ENCODE results near the gene DEGS1. TPM values are rescaled to one million over a fixed set of nuclear protein-coding genes. Genes with fewer than 3 reads are reported as not detected.

Gene DEGS1
- total and polyA plus RNA-seq, 10 of the 15 experiments (the other 5 are each of a cell fraction or from before 2014, with no cell fraction given): 16.5 to 133 (median 46.0) TPM

- peaks cover under 1% of the 10 kb centered on the region; the same call in 1 of the 3 replicates for H3K9me3 ChIP-seq (replicated peaks; ENCODE audit: control insufficient read depth, insufficient read depth, low read length)
- in situ Hi-C loops (cut with MboI) (no loop called here), intact Hi-C loops (cut with micrococcal nuclease; ENCODE audit: unreplicated experiment) (no loop called here)
- no peak overlapping the region for H3K4me2 ChIP-seq (ENCODE audit: control insufficient read depth, insufficient read depth)
- DNase-seq (ENCODE audit: low read depth, low spot score) (no peak), ATAC-seq (peak; percentile 22), FAIRE-seq (no peak)
- H3K4me3 ChIP-seq: no peak overlapping the region
- H3K36me3 ChIP-seq (ENCODE audit: control insufficient read depth in 2 of 2, insufficient read depth in 2 of 2, low read length in 1 of 2): no peaks in the 10 kb centered on the region
- TF ChIP-seq CBX3 (IDR thresholded peaks at IDR 0.05; ENCODE audit: borderline replicate concordance, low read depth) (no peak), HCFC1 (IDR thresholded peaks at IDR 0.05; ENCODE audit: low read length) (no peak), EP300 (IDR thresholded peaks at IDR 0.05; ENCODE audit: borderline replicate concordance in 1 of 2, control insufficient read depth in 1 of 2, low read depth in 2 of 2, low read length in 2 of 2) (no peak), POLR2A (IDR thresholded peaks at IDR 0.05; ENCODE audit: low read depth, low read length) (no peak), NR2C1 (IDR thresholded peaks at IDR 0.05) (no peak), CHD2 (IDR thresholded peaks at IDR 0.05; ENCODE audit: borderline replicate concordance, low read depth, low read length) (no peak), NFXL1 (IDR thresholded peaks at IDR 0.05; ENCODE audit: borderline replicate concordance) (no peak), KDM1A (IDR thresholded peaks at IDR 0.05; ENCODE audit: borderline replicate concordance) (no peak)
- TF ChIP-seq, protein P1, sequence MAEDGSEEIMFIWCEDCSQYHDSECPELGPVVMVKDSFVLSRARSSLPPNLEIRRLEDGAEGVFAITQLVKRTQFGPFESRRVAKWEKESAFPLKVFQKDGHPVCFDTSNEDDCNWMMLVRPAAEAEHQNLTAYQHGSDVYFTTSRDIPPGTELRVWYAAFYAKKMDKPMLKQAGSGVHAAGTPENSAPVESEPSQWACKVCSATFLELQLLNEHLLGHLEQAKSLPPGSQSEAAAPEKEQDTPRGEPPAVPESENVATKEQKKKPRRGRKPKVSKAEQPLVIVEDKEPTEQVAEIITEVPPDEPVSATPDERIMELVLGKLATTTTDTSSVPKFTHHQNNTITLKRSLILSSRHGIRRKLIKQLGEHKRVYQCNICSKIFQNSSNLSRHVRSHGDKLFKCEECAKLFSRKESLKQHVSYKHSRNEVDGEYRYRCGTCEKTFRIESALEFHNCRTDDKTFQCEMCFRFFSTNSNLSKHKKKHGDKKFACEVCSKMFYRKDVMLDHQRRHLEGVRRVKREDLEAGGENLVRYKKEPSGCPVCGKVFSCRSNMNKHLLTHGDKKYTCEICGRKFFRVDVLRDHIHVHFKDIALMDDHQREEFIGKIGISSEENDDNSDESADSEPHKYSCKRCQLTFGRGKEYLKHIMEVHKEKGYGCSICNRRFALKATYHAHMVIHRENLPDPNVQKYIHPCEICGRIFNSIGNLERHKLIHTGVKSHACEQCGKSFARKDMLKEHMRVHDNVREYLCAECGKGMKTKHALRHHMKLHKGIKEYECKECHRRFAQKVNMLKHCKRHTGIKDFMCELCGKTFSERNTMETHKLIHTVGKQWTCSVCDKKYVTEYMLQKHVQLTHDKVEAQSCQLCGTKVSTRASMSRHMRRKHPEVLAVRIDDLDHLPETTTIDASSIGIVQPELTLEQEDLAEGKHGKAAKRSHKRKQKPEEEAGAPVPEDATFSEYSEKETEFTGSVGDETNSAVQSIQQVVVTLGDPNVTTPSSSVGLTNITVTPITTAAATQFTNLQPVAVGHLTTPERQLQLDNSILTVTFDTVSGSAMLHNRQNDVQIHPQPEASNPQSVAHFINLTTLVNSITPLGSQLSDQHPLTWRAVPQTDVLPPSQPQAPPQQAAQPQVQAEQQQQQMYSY (CRISPR knock-in tag; IDR thresholded peaks at IDR 0.05): no peak
- no peaks in the 10 kb centered on the region; the same call in 1 of the 2 replicates for H3K4me1 ChIP-seq (ENCODE audit: control insufficient read depth, insufficient read depth, low read length)
- ChIA-PET POLR2A (no interaction called here), CTCF (no interaction called here), RAD21 (ENCODE audit: unreplicated experiment) (no interaction called here), SMC1A (ENCODE audit: uncharacterized antibody, unreplicated experiment) (no interaction called here)
- no TSS peak for BruUV-seq (replicated peaks)
- H3K27ac ChIP-seq (ENCODE audit: control insufficient read depth, insufficient read depth): no peak overlapping the region
- no peaks in the 10 kb centered on the region for H3K79me2 ChIP-seq (ENCODE audit: control insufficient read depth, insufficient read depth, low read length)
- 79% methylated on average over 21 of the region's 21 CpGs for WGBS (ENCODE audit: insufficient coverage, insufficient replicate concordance, low lambda C conversion rate, missing lambda C conversion rate)
- H2AFZ ChIP-seq (ENCODE audit: control insufficient read depth, low read depth, low read length): no peak overlapping the region
- no peaks in the 10 kb centered on the region for H3K27me3 ChIP-seq (replicated peaks in 1 of 2; ENCODE audit: control insufficient read depth in 2 of 2, insufficient read depth in 2 of 2, low read length in 1 of 2)
- no peaks in the 10 kb centered on the region for H4K20me1 ChIP-seq (ENCODE audit: control insufficient read depth, insufficient read depth)
- no peak overlapping the region for H3K9ac ChIP-seq (ENCODE audit: control insufficient read depth, insufficient read depth, low read length)
These were observed 7.4 kb upstream of the DEGS1 start for GRCh38 chr1:224175617-224176016.
